Ishikawa (cell line): Measurements from ENCODE around the gene PPP2R2C.

Experiments
- EGR1 ChIP-seq: IDR thresholded peaks from 2 replicates; pipeline ENCODE4 v1.6.1; 2012
- MAX ChIP-seq: IDR thresholded peaks from 2 replicates; pipeline ENCODE4 v1.6.1; 2012
- ZBTB7A ChIP-seq: IDR thresholded peaks from 2 replicates; pipeline ENCODE4 v1.6.1; 2012; ENCODE audit warnings: low read depth
- TF ChIP-seq, protein P1 (sequence below): IDR thresholded peaks from 2 replicates; pipeline ENCODE4 v1.6.1; 2012; ENCODE audit warnings: low read depth, mild to moderate bottlenecking

DNA sequence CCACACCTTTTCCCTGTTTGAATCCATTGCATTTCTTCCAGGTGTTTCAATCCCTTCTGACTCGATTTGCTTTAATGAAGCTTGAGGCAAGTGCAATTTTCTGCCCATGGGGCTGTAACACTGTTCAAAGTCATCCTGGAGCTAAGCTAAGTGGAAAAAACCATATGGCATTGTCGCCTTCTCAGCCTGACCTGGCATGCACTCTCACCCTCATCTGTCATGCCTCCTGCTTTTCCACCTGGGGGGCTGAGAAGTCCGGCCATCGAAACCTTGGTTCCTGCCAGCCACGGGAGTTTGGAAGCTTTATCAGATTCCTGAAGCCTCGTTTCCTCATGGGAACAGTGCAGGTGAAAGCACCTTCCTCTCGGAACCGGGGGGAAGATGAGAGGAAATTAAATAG, 164.5 kb downstream of the PPP2R2C start:
- no peak for TF ChIP-seq MAX
- no peak for TF ChIP-seq EGR1
- no peak for TF ChIP-seq ZBTB7A
- TF ChIP-seq, protein P1, sequence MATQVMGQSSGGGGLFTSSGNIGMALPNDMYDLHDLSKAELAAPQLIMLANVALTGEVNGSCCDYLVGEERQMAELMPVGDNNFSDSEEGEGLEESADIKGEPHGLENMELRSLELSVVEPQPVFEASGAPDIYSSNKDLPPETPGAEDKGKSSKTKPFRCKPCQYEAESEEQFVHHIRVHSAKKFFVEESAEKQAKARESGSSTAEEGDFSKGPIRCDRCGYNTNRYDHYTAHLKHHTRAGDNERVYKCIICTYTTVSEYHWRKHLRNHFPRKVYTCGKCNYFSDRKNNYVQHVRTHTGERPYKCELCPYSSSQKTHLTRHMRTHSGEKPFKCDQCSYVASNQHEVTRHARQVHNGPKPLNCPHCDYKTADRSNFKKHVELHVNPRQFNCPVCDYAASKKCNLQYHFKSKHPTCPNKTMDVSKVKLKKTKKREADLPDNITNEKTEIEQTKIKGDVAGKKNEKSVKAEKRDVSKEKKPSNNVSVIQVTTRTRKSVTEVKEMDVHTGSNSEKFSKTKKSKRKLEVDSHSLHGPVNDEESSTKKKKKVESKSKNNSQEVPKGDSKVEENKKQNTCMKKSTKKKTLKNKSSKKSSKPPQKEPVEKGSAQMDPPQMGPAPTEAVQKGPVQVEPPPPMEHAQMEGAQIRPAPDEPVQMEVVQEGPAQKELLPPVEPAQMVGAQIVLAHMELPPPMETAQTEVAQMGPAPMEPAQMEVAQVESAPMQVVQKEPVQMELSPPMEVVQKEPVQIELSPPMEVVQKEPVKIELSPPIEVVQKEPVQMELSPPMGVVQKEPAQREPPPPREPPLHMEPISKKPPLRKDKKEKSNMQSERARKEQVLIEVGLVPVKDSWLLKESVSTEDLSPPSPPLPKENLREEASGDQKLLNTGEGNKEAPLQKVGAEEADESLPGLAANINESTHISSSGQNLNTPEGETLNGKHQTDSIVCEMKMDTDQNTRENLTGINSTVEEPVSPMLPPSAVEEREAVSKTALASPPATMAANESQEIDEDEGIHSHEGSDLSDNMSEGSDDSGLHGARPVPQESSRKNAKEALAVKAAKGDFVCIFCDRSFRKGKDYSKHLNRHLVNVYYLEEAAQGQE: no peak
